CD14-positive monocyte (primary cell): Measurements from ENCODE around the gene TAGAP. TPM values are rescaled to one million over a fixed set of nuclear protein-coding genes. Genes with fewer than 3 reads are reported as not detected.
"Not testable (repeated sequence)": the region's sequence is repeated elsewhere in the genome, so short reads cannot be mapped to it uniquely, and the experiment has no call there.

ENCODE experiments used
- DNase-seq, 3 donors: peaks; one replicate each; pipeline ENCODE4 v3.0.0-alpha.2; 2011 to 2022
- H2AFZ ChIP-seq: 2 replicates; pipeline ENCODE4 v1.6.0; 2012; ENCODE audit warnings: mild to moderate bottlenecking, low read depth, low read length, inconsistent platforms; ENCODE audit not compliant: insufficient read depth, poor library complexity, severe bottlenecking
- H3K27ac ChIP-seq, 2 donors: 1 replicate in 1 of 2; 2 replicates in 1 of 2; pipeline ENCODE4 v1.5.1; 2012 to 2013; ENCODE audit warnings: low read length in 2 of 2, control low read depth in 1 of 2, inconsistent platforms in 1 of 2, low read depth in 1 of 2, mild to moderate bottlenecking in 1 of 2
- H3K27me3 ChIP-seq, 2 donors: one replicate each; pipeline versions ENCODE4 v1.6.0 to v1.6.1; 2011 to 2013; ENCODE audit warnings: low read length in 2 of 2; ENCODE audit not compliant: control insufficient read depth in 2 of 2, insufficient read depth in 2 of 2
- H3K36me3 ChIP-seq, 2 donors: replicated peaks in 1 of 2; 1 replicate in 1 of 2; 2 replicates in 1 of 2; pipeline versions ENCODE4 v1.5.1 to v1.6.1; 2012 to 2013; ENCODE audit warnings: low read length in 2 of 2, control low read depth in 1 of 2, inconsistent platforms in 1 of 2, mild to moderate bottlenecking in 1 of 2; ENCODE audit not compliant: insufficient read depth in 2 of 2, control insufficient read depth in 1 of 2
- H3K4me1 ChIP-seq, 2 donors: 1 replicate in 1 of 2; 2 replicates in 1 of 2; pipeline versions ENCODE4 v1.5.1 to v1.6.1; 2012 to 2013; ENCODE audit warnings: low read length in 2 of 2, control low read depth in 1 of 2, inconsistent platforms in 1 of 2, mild to moderate bottlenecking in 1 of 2, moderate library complexity in 1 of 2; ENCODE audit not compliant: insufficient read depth in 2 of 2, control insufficient read depth in 1 of 2
- H3K4me2 ChIP-seq: replicated peaks from 2 replicates; pipeline ENCODE3; 2012; ENCODE audit warnings: low read length, moderate library complexity, mild to moderate bottlenecking; ENCODE audit not compliant: poor library complexity, severe bottlenecking; ENCODE audit errors: extremely low read depth
- H3K4me3 ChIP-seq, 3 experiments: fragments of 200-600 bp in 1 of 3; sonication (generic) in 1 of 3; replicated peaks in 1 of 3; 1 replicate in 2 of 3; 2 replicates in 1 of 3; pipeline ENCODE4 v1.5.1; 2011 to 2013; ENCODE audit warnings: low read length in 3 of 3, mild to moderate bottlenecking in 3 of 3, control low read depth in 2 of 3, low read depth in 2 of 3, inconsistent platforms in 1 of 3, moderate library complexity in 1 of 3
- H3K79me2 ChIP-seq: 2 replicates; pipeline ENCODE4 v1.6.0; 2012; ENCODE audit warnings: mild to moderate bottlenecking, control low read depth, inconsistent platforms, low read length, moderate library complexity; ENCODE audit not compliant: insufficient read depth
- H3K9ac ChIP-seq: 2 replicates; pipeline ENCODE4 v1.6.0; 2017; ENCODE audit warnings: low read length, mild to moderate bottlenecking; ENCODE audit not compliant: insufficient read depth, poor library complexity, severe bottlenecking
- H3K9me3 ChIP-seq, 2 donors: replicated peaks in 1 of 2; 1 replicate in 1 of 2; 2 replicates in 1 of 2; pipeline versions ENCODE4 v1.5.1 to v1.6.1; 2012 to 2013; ENCODE audit warnings: low read length in 2 of 2, control low read depth in 1 of 2; ENCODE audit not compliant: control insufficient read depth in 1 of 2, insufficient read depth in 1 of 2
- H4K20me1 ChIP-seq: 2 replicates; pipeline ENCODE4 v1.6.0; 2012; ENCODE audit warnings: mild to moderate bottlenecking, low read length, control low read depth, moderate library complexity; ENCODE audit not compliant: insufficient read depth
- H3K27ac Mint-ChIP-seq, 7 donors: one replicate each; pipeline ENCODE4 v1.8.0; 2020; ENCODE audit warnings: mild to moderate bottlenecking in 7 of 7, mixed read lengths in 7 of 7, moderate library complexity in 6 of 7, inconsistent platforms in 2 of 7
- H3K27me3 Mint-ChIP-seq, 3 donors: one replicate each; pipeline ENCODE4 v1.8.0; 2021 to 2022; ENCODE audit warnings: low read depth in 3 of 3, mild to moderate bottlenecking in 3 of 3, mixed read lengths in 3 of 3, moderate library complexity in 3 of 3, inconsistent platforms in 1 of 3
- H3K36me3 Mint-ChIP-seq, 2 donors: one replicate each; pipeline ENCODE4 v1.8.0; 2020; ENCODE audit warnings: mixed read lengths in 2 of 2, inconsistent platforms in 1 of 2, mild to moderate bottlenecking in 1 of 2
- H3K4me1 Mint-ChIP-seq: one replicate; pipeline ENCODE4 v1.8.0; 2020; ENCODE audit warnings: mild to moderate bottlenecking, mixed read lengths
- H3K4me3 Mint-ChIP-seq, 2 donors: one replicate each; pipeline ENCODE4 v1.8.0; 2020; ENCODE audit warnings: mild to moderate bottlenecking in 2 of 2, mixed read lengths in 2 of 2, moderate library complexity in 1 of 2
- H3K9me3 Mint-ChIP-seq, 7 donors: one replicate each; pipeline ENCODE4 v1.8.0; 2020 to 2022; ENCODE audit warnings: mixed read lengths in 7 of 7, mild to moderate bottlenecking in 6 of 7, moderate library complexity in 6 of 7, inconsistent platforms in 2 of 7
- WGBS: methylation state at CpG from one replicate; pipeline ENCODE4 v1.1.5; 2013; ENCODE audit warnings: missing lambda C conversion rate; ENCODE audit not compliant: insufficient coverage; 5-methylcytosine and 5-hydroxymethylcytosine counted together
- intact Hi-C, 2 donors: fragments of 100-400 bp; cut with micrococcal nuclease; formaldehyde crosslinking; loops; one replicate each; pipeline versions ENCODE4 v1.15.0 to v1.15.1; 2023
- polyA plus RNA-seq, 3 donors: library from polyadenylated mRNA; depleted of rRNA in 1 of 3; unstranded in 2 of 3; stranded (reverse) in 1 of 3; fragments of 300-500 nt in 2 of 3; fragments of >200 nt in 1 of 3; fragmentation: Illumina TruSeq in 2 of 3; gene quantifications; 1 replicate in 2 of 3; 2 replicates in 1 of 3; pipeline ENCODE4 v1.2.3, GENCODE V29; 2012 to 2021
- TF ChIP-seq, protein P1 (sequence below): fragments of 200-600 bp; IDR thresholded peaks from one replicate; pipeline ENCODE4 v1.8.0; 2022; ENCODE audit warnings: antibody characterized with exemption, mild to moderate bottlenecking

The TAGAP gene
- polyA plus RNA-seq, 3 donors: 51.9 to 299 (median 59.1) TPM

DNA sequence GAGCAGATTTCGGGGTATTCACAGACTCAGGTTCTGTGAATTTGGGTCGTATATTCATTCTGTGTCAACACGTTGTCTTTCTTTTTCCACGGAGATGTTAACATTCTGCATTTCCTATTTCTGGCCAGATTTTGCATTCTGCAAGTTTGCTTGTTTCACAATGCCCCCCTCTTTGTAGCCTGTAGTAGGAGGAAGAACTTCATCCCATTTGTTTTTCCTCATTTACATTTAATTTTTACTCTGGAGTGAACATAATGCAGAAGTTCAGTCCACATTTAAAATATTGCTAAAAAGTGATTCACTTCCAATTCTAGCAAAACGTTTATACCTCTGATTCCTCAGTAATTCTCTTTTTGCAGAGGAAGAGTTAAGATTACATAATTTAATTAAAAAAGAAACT, 12.9 kb downstream of the TAGAP start:
- H3K36me3 ChIP-seq: peaks cover 24 to 25% of the 10 kb centered on the region in 2 donors
- Mint-ChIP-seq H3K4me3 (peak overlapping the region; percentile 1 to 75), H3K27ac (peak overlapping the region; percentile 36 to 91 (median 87)), H3K27me3 (no peaks in the 10 kb centered on the region), H3K9me3 (peaks cover 0 to 2% (median 0%) of the 10 kb centered on the region in 7 donors), H3K4me1 (peaks cover 55% of the 10 kb centered on the region), H3K36me3 (peaks cover 23 to 25% of the 10 kb centered on the region in 2 donors)
- peaks cover 25% of the 10 kb centered on the region for H3K79me2 ChIP-seq
- H3K27ac ChIP-seq: peak overlapping the region; percentile 49 to 67
- H3K9me3 ChIP-seq: no peaks in the 10 kb centered on the region
- DNase-seq: peak in 2 of 3 donors; percentile 47 to 59
- 67% methylated on average over 1 of the region's 5 CpGs for WGBS
- H3K4me1 ChIP-seq: peaks cover 50 to 64% of the 10 kb centered on the region in 2 donors
- TF ChIP-seq, protein P1, sequence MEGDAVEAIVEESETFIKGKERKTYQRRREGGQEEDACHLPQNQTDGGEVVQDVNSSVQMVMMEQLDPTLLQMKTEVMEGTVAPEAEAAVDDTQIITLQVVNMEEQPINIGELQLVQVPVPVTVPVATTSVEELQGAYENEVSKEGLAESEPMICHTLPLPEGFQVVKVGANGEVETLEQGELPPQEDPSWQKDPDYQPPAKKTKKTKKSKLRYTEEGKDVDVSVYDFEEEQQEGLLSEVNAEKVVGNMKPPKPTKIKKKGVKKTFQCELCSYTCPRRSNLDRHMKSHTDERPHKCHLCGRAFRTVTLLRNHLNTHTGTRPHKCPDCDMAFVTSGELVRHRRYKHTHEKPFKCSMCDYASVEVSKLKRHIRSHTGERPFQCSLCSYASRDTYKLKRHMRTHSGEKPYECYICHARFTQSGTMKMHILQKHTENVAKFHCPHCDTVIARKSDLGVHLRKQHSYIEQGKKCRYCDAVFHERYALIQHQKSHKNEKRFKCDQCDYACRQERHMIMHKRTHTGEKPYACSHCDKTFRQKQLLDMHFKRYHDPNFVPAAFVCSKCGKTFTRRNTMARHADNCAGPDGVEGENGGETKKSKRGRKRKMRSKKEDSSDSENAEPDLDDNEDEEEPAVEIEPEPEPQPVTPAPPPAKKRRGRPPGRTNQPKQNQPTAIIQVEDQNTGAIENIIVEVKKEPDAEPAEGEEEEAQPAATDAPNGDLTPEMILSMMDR: no peak
- H3K27me3 ChIP-seq: no peaks in the 10 kb centered on the region
- no peak overlapping the region for H3K9ac ChIP-seq
- H2AFZ ChIP-seq: peak overlapping the region; percentile 7
- intact Hi-C loops: no loop called here
- H3K4me3 ChIP-seq: peak overlapping the region; percentile 6 to 67 (median 39)
- peaks cover 19% of the 10 kb centered on the region for H4K20me1 ChIP-seq
- peak overlapping the region; percentile 76 for H3K4me2 ChIP-seq

DNA sequence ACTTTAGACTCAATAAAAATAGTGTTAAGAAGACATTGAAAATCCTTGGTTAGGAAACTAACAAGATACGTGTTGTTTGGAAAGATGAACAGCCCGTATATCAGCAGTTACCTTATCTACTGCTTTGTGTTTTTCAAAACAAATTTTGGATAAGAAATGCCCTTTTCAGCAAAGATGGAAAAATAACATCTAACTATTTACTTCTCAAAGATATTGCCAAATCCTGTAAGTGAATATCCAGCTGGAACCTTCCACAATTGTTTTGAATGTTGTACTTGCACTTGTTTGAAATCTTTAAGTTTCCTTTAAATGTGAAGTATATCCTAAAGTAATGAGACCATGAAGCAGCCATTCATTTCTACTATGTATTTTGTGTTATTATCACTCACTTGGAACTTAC, 14.6 kb downstream of the TAGAP start:
- peaks cover 8% of the 10 kb centered on the region in 2 donors for H3K36me3 ChIP-seq
- no peak overlapping the region for H3K4me3 ChIP-seq
- Mint-ChIP-seq H3K27me3 (no peaks in the 10 kb centered on the region), H3K4me1 (peaks cover 44% of the 10 kb centered on the region), H3K36me3 (peaks cover 12 to 16% of the 10 kb centered on the region in 2 donors), H3K9me3 (peaks cover 7 to 9% (median 9%) of the 10 kb centered on the region in 7 donors), H3K4me3 (no peak overlapping the region), H3K27ac (no peak overlapping the region)
- peaks cover 8% of the 10 kb centered on the region for H3K79me2 ChIP-seq
- no peak for DNase-seq
- no peak overlapping the region for H2AFZ ChIP-seq
- H4K20me1 ChIP-seq: peaks cover 3% of the 10 kb centered on the region
- no peak overlapping the region for H3K9ac ChIP-seq
- H3K27me3 ChIP-seq: no peaks in the 10 kb centered on the region
- H3K27ac ChIP-seq: no peak overlapping the region
- no peak overlapping the region for H3K4me2 ChIP-seq
- WGBS: no CpG with 5 or more reads among the region's 2 CpGs
- TF ChIP-seq, protein P1: no peak
- intact Hi-C loops: no loop called here
- H3K4me1 ChIP-seq: peaks cover 37 to 48% of the 10 kb centered on the region in 2 donors
- H3K9me3 ChIP-seq: peaks cover 4 to 9% of the 10 kb centered on the region in 2 donors

DNA sequence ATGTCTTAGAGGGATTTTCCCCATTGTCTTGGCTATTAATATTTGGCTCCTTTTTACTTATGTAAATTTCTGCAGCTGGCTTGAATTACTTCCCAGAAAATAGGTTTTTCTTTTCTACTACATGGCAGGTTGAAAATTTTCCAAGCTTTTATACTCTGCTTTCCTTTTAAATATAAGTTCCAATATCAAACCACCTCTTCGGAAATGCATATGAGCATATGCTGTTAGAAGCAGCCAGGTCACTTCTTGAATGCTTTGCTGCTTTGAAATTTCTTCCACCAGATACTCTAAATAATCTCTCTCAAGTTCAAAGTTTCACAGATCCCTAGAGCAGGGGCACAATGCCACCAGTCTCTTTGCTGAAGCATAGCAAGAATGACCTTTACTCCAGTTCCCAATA, 19.6 kb downstream of the TAGAP start:
- peaks cover 9 to 26% (median 19%) of the 10 kb centered on the region in 7 donors for H3K9me3 Mint-ChIP-seq
- H3K36me3 ChIP-seq, H3K9ac ChIP-seq, H3K27ac ChIP-seq, H3K27me3 ChIP-seq, H3K4me1 Mint-ChIP-seq, H3K27me3 Mint-ChIP-seq, H3K4me2 ChIP-seq, H3K27ac Mint-ChIP-seq, H3K4me3 Mint-ChIP-seq, H3K4me1 ChIP-seq, DNase-seq, H2AFZ ChIP-seq, intact Hi-C loops, H4K20me1 ChIP-seq, H3K79me2 ChIP-seq, H3K4me3 ChIP-seq: not testable (repeated sequence)
- peaks cover 15 to 22% of the 10 kb centered on the region in 2 donors for H3K9me3 ChIP-seq
- 100% methylated on average over 1 of the region's 1 CpG for WGBS
- peaks cover 12 to 14% of the 10 kb centered on the region in 2 donors for H3K36me3 Mint-ChIP-seq
